ENCODE data around the gene ACACB. TPM values are rescaled to one million over a fixed set of nuclear protein-coding genes. Genes with fewer than 3 reads are reported as not detected.

Gene ACACB
- total RNA-seq, 4 donors from 2014 or later: 56.0 to 179 (median 152) TPM

DNA sequence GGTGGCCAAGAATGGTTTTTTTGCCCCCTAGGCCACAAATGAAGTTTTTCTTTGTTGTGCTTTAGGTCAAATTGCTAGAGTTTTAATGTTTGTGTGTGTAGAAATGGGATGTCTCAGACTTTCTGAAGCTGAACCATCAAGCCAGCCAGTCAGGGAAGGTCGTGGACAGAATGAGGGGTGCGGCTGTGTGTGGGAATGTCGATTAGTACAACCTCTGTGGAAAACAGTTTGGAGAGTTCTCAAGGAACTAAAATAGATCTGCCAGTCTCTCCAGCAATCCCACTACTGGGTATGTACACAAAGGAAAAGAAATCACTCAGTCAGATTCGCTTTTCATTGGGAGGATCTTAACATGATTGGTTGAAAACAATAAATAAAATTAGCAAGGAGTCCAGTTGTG is 44.5 kb downstream of the ACACB start:
- Histone ChIP-seq H3K9me3 (no peaks in the 10 kb centered on the region), H3K4me3 (no peak overlapping the region), H3K27ac (peak overlapping the region in 2 of 4 donors; percentile 12 to 23), H3K36me3 (no peaks in the 10 kb centered on the region), H3K4me1 (peaks cover 0 to 10% (median 0%) of the 10 kb centered on the region in 4 donors), H3K27me3 (no peaks in the 10 kb centered on the region)
- DNase-seq: no peak
- TF ChIP-seq, protein P1, sequence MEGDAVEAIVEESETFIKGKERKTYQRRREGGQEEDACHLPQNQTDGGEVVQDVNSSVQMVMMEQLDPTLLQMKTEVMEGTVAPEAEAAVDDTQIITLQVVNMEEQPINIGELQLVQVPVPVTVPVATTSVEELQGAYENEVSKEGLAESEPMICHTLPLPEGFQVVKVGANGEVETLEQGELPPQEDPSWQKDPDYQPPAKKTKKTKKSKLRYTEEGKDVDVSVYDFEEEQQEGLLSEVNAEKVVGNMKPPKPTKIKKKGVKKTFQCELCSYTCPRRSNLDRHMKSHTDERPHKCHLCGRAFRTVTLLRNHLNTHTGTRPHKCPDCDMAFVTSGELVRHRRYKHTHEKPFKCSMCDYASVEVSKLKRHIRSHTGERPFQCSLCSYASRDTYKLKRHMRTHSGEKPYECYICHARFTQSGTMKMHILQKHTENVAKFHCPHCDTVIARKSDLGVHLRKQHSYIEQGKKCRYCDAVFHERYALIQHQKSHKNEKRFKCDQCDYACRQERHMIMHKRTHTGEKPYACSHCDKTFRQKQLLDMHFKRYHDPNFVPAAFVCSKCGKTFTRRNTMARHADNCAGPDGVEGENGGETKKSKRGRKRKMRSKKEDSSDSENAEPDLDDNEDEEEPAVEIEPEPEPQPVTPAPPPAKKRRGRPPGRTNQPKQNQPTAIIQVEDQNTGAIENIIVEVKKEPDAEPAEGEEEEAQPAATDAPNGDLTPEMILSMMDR (IDR thresholded peaks at IDR 0.05): no peak
- TF ChIP-seq POLR2A (IDR thresholded peaks at IDR 0.05): no peak

DNA sequence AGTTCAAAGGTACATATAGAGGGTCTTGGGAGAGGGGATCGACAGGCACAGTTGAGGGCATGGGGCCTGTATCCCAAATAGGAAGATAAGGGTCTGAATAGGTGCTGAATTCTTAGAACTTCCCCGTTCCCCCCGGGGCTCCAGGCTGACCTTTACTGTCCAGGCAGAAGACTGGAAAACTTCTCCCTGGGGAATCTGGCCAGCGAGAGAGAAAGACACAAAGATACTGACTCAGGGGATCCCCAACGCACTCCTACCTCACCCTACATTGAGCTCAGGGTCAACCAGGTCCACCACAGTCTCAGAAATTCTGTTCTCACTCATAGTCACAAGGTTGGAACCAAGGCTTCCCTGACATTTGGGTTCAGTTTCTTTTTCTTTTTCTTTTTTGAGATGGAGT is 46.2 kb downstream of the ACACB start:
- no peak for TF ChIP-seq POLR2A (IDR thresholded peaks at IDR 0.05)
- TF ChIP-seq, protein P1 (IDR thresholded peaks at IDR 0.05): no peak
- Histone ChIP-seq H3K9me3 (no peaks in the 10 kb centered on the region), H3K36me3 (peaks cover 0 to 10% (median 0%) of the 10 kb centered on the region in 3 donors), H3K27me3 (no peaks in the 10 kb centered on the region), H3K27ac (no peak overlapping the region), H3K4me1 (peaks cover 0 to 5% (median 0%) of the 10 kb centered on the region in 4 donors), H3K4me3 (no peak overlapping the region)
- DNase-seq: no peak

DNA sequence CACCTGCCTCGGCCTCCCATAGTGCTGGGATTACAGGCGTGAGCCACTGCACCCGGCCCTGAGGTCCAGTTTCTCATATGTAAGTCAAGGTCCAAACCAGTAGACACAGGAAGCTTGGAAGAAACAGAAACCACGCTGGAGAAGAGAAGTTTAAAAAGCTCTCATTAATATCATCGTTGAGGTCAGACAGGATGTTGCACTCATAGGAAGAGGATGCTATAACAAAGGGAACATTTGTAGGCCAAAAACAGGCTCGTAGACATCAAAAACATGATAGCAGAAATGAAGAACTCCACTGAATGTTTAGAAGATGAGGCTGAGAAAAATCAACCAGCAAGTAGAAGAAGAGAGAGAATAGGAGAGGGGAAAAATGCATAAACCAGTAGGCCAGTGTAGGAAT is 46.8 kb downstream of the ACACB start:
- H3K4me1 ChIP-seq: no peaks in the 10 kb centered on the region
- no peaks in the 10 kb centered on the region for H3K9me3 ChIP-seq
- H3K4me3 ChIP-seq: no peak overlapping the region
- TF ChIP-seq, protein P1 (IDR thresholded peaks at IDR 0.05): no peak
- no peak for TF ChIP-seq POLR2A (IDR thresholded peaks at IDR 0.05)
- no peak for DNase-seq
- no peaks in the 10 kb centered on the region for H3K27me3 ChIP-seq
- H3K36me3 ChIP-seq: peaks cover 0 to 16% (median 0%) of the 10 kb centered on the region in 3 donors
- no peak overlapping the region for H3K27ac ChIP-seq

DNA sequence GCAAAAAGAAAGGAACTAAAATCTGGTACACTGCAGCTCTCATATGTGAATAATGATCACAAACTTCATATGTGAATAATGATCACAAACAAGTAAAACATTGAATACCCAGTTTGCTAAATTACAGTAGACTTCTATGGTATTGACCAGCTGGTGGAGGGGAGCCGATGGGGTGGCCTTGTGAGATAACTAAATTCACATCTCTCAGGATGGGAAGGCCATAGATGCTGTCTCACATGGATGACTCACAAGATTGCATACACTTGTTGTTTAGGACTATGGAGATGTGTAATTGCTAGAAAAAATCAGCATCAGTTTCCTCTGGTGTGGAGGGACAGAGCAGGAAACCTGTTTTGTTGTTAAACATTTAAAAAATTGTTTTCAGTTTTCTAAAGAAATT is 49.2 kb downstream of the ACACB start:
- H3K4me1 ChIP-seq: no peaks in the 10 kb centered on the region
- no peaks in the 10 kb centered on the region for H3K9me3 ChIP-seq
- peaks cover 0 to 34% (median 0%) of the 10 kb centered on the region in 3 donors for H3K36me3 ChIP-seq
- H3K27ac ChIP-seq: no peak overlapping the region
- no peak overlapping the region for H3K4me3 ChIP-seq
- TF ChIP-seq POLR2A (IDR thresholded peaks at IDR 0.05): no peak
- TF ChIP-seq, protein P1 (IDR thresholded peaks at IDR 0.05): no peak
- no peaks in the 10 kb centered on the region for H3K27me3 ChIP-seq
- no peak for DNase-seq

DNA sequence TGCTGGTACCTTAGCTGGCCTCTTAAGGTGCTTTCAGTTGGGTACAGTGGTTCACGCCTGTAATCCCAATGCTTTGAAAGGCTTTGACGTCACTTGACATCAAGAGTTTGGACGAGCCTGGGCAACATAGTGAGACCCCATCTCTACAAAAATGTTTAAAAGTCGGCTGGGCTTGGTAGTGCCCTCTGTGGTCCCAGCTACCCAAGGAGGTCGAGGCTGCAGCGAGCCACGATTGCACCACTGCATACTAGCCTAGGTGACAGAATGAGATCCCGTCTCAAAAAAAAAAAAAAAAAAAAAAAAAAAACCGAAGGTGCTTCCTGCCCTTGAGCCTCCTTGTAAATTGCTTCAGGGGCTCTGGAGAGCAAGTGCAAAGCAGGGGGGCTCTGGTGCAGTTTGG is 50.0 kb downstream of the ACACB start:
- Histone ChIP-seq H3K27me3 (no peaks in the 10 kb centered on the region), H3K27ac (no peak overlapping the region), H3K4me1 (no peaks in the 10 kb centered on the region), H3K9me3 (no peaks in the 10 kb centered on the region), H3K36me3 (peaks cover 0 to 40% (median 0%) of the 10 kb centered on the region in 3 donors), H3K4me3 (no peak overlapping the region)
- DNase-seq: no peak
- no peak for TF ChIP-seq POLR2A (IDR thresholded peaks at IDR 0.05)
- TF ChIP-seq, protein P1 (IDR thresholded peaks at IDR 0.05): no peak

DNA sequence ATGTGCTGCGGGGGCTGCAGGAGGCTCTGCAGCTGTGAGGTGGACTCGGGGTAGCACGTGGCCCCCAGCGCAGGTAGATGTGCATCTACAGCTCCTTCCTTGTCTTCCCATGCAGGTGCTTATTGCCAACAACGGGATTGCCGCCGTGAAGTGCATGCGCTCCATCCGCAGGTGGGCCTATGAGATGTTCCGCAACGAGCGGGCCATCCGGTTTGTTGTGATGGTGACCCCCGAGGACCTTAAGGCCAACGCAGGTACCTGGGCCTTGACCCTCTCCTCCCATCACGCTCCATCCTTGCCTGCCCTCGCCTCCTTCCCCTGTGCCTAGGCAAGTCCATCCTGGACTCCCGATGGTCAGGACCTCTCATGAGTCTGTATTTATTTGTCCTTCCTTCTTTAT is 51.4 kb downstream of the ACACB start:
- no peaks in the 10 kb centered on the region for H3K27me3 ChIP-seq
- H3K9me3 ChIP-seq: no peaks in the 10 kb centered on the region
- no peak overlapping the region for H3K4me3 ChIP-seq
- peaks cover 0 to 54% (median 0%) of the 10 kb centered on the region in 3 donors for H3K36me3 ChIP-seq
- H3K27ac ChIP-seq: peak overlapping the region in 1 of 4 donors; percentile 9
- no peak for DNase-seq
- no peak for TF ChIP-seq POLR2A (IDR thresholded peaks at IDR 0.05)
- TF ChIP-seq, protein P1 (IDR thresholded peaks at IDR 0.05): no peak
- H3K4me1 ChIP-seq: no peaks in the 10 kb centered on the region

Data from Peyer's patch (tissue), 4 donors.